ENCODE measurements around the gene CPEB4.

- TF ChIP-seq RAD21 (IDR thresholded peaks at IDR 0.05) (no peak), JUND (IDR thresholded peaks at IDR 0.05) (no peak), YY1 (IDR thresholded peaks at IDR 0.05) (no peak), SP1 (IDR thresholded peaks at IDR 0.05) (no peak), RXRA (IDR thresholded peaks at IDR 0.05) (no peak)
- TF ChIP-seq, protein P1, sequence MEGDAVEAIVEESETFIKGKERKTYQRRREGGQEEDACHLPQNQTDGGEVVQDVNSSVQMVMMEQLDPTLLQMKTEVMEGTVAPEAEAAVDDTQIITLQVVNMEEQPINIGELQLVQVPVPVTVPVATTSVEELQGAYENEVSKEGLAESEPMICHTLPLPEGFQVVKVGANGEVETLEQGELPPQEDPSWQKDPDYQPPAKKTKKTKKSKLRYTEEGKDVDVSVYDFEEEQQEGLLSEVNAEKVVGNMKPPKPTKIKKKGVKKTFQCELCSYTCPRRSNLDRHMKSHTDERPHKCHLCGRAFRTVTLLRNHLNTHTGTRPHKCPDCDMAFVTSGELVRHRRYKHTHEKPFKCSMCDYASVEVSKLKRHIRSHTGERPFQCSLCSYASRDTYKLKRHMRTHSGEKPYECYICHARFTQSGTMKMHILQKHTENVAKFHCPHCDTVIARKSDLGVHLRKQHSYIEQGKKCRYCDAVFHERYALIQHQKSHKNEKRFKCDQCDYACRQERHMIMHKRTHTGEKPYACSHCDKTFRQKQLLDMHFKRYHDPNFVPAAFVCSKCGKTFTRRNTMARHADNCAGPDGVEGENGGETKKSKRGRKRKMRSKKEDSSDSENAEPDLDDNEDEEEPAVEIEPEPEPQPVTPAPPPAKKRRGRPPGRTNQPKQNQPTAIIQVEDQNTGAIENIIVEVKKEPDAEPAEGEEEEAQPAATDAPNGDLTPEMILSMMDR (IDR thresholded peaks at IDR 0.05; ENCODE audit: low read depth, low read length, missing input control), result no peak
Observed at GRCh38 chr5:173963867-173964441, 75.8 kb downstream of the CPEB4 start.
